Hepatocyte (in vitro differentiated cells): ENCODE results near the gene MYO18B. TPM values are rescaled to one million over a fixed set of nuclear protein-coding genes. Genes with fewer than 3 reads are reported as not detected.

Experiments
- DNase-seq: peaks from one replicate; pipeline ENCODE4 v3.0.0-alpha.2; 2016; ENCODE audit warnings: low spot score
- H2AFZ ChIP-seq: fragments of 200-600 bp; sonication (generic); 2 replicates; pipeline ENCODE4 v1.6.0; 2016; ENCODE audit warnings: antibody characterized with exemption, mild to moderate bottlenecking
- H3K27ac ChIP-seq: fragments of 200-600 bp; sonication (generic); 2 replicates; pipeline ENCODE4 v1.5.1; 2016; ENCODE audit warnings: mild to moderate bottlenecking
- H3K27me3 ChIP-seq: fragments of 200-600 bp; sonication (generic); 2 replicates; pipeline ENCODE4 v1.6.1; 2016
- H3K36me3 ChIP-seq: fragments of 200-600 bp; sonication (generic); replicated peaks from 2 replicates; pipeline ENCODE4 v1.5.1; 2016; ENCODE audit warnings: low read depth; ENCODE audit not compliant: insufficient read depth
- H3K4me1 ChIP-seq: fragments of 200-600 bp; sonication (generic); 2 replicates; pipeline ENCODE4 v1.5.1; 2016; ENCODE audit warnings: mild to moderate bottlenecking, moderate library complexity; ENCODE audit not compliant: insufficient read depth
- H3K4me2 ChIP-seq: fragments of 200-600 bp; sonication (generic); 2 replicates; pipeline ENCODE4 v1.6.0; 2016
- H3K4me3 ChIP-seq: fragments of 200-600 bp; sonication (generic); 2 replicates; pipeline ENCODE4 v1.5.1; 2016; ENCODE audit warnings: mild to moderate bottlenecking
- H3K79me2 ChIP-seq: fragments of 200-600 bp; sonication (generic); 2 replicates; pipeline ENCODE4 v1.6.0; 2017; ENCODE audit warnings: mild to moderate bottlenecking
- H3K9me2 ChIP-seq: fragments of 200-600 bp; sonication (generic); replicated peaks from 2 replicates; pipeline ENCODE4 v1.6.0; 2017; ENCODE audit warnings: mild to moderate bottlenecking; ENCODE audit not compliant: insufficient read depth
- H3K9me3 ChIP-seq: fragments of 200-600 bp; sonication (generic); 2 replicates; pipeline ENCODE4 v1.5.1; 2016; ENCODE audit warnings: low read depth, mild to moderate bottlenecking
- H4K20me1 ChIP-seq: fragments of 200-600 bp; sonication (generic); 2 replicates; pipeline ENCODE4 v1.6.0; 2016; ENCODE audit warnings: mild to moderate bottlenecking; ENCODE audit not compliant: insufficient read depth, poor library complexity, severe bottlenecking
- CTCF ChIP-seq: fragments of 200-600 bp; sonication (generic); IDR thresholded peaks from 2 replicates; pipeline ENCODE4 v1.5.1; 2016; ENCODE audit warnings: antibody characterized with exemption, mild to moderate bottlenecking; ENCODE audit not compliant: poor library complexity
- EZH2 ChIP-seq: fragments of 200-600 bp; sonication (generic); IDR thresholded peaks from 2 replicates; pipeline ENCODE4 v1.6.1; 2016; ENCODE audit warnings: antibody characterized with exemption, mild to moderate bottlenecking, borderline replicate concordance
- EZH2phosphoT487 ChIP-seq: fragments of 200-600 bp; sonication (generic); IDR thresholded peaks from one replicate; pipeline ENCODE4 v1.6.1; 2018; ENCODE audit warnings: antibody characterized with exemption, mild to moderate bottlenecking, low read depth, moderate library complexity; ENCODE audit not compliant: unreplicated experiment, severe bottlenecking
- WGBS: methylation state at CpG from one replicate; pipeline ENCODE4 v1.1.6; 2016; ENCODE audit warnings: low lambda C conversion rate; ENCODE audit errors: missing lambda C conversion rate; 5-methylcytosine and 5-hydroxymethylcytosine counted together
- polyA plus RNA-seq: library from polyadenylated mRNA; unstranded; fragments of >200 nt; fragmentation: Nextera tagmentation; extraction: Ambion mirVana; gene quantifications from 2 replicates; pipeline ENCODE4 v1.2.1, GENCODE V29; 2016
- total RNA-seq: library from RNA; depleted of rRNA; stranded (reverse); fragments of >200 nt; gene quantifications from 2 replicates; pipeline ENCODE4 v1.2.3, GENCODE V29; 2014

The MYO18B gene
- total RNA-seq, result 0.04 and 0.23 TPM in 2 replicates
- not detected in 2 replicates for polyA plus RNA-seq

GRCh38 chr22:25741692-25742626, at the start of gene MYO18B:
Gene MYO18B, plus strand, starts transcription at chr22:25742188. Its CDS starts 18,905 bp downstream, at chr22:25761093.
- Histone ChIP-seq H3K9me3 (no peaks in the 10 kb centered on the region), H3K4me3 (no peak within 1 kb of the TSS), H4K20me1 (no peaks in the 10 kb centered on the region), H3K79me2 (no peaks in the 10 kb centered on the region), H3K27ac (no peak within 1 kb of the TSS), H2AFZ (no peak within 1 kb of the TSS), H3K36me3 (no peaks in the 10 kb centered on the region), H3K27me3 (no peaks in the 10 kb centered on the region), H3K9me2 (no peaks in the 10 kb centered on the region), H3K4me2 (no peak within 1 kb of the TSS), H3K4me1 (no peaks in the 10 kb centered on the region)
- no peak for DNase-seq
- WGBS, result 83% methylated on average over 27 of the region's 36 CpGs
- no peak for TF ChIP-seq EZH2phosphoT487
- TF ChIP-seq CTCF, result no peak
- no peak for TF ChIP-seq EZH2

GRCh38 chr22:25692397-25693267, 49.4 kb upstream of the MYO18B start:
- WGBS, result 83% methylated on average over 15 of the region's 15 CpGs
- TF ChIP-seq CTCF (no peak), EZH2phosphoT487 (no peak), EZH2 (no peak)
- Histone ChIP-seq H3K4me1 (no peaks in the 10 kb centered on the region), H3K4me3 (no peak overlapping the region), H3K36me3 (no peaks in the 10 kb centered on the region), H3K9me3 (no peaks in the 10 kb centered on the region), H4K20me1 (no peaks in the 10 kb centered on the region), H3K27ac (no peak overlapping the region), H3K9me2 (no peaks in the 10 kb centered on the region), H3K27me3 (no peaks in the 10 kb centered on the region), H3K4me2 (no peak overlapping the region), H3K79me2 (no peaks in the 10 kb centered on the region), H2AFZ (no peak overlapping the region)
- no peak for DNase-seq

- TF ChIP-seq EZH2phosphoT487 (no peak), CTCF (no peak), EZH2 (no peak)
- Histone ChIP-seq H4K20me1 (no peaks in the 10 kb centered on the region), H3K27ac (no peak overlapping the region), H3K27me3 (no peaks in the 10 kb centered on the region), H3K4me1 (no peaks in the 10 kb centered on the region), H3K4me3 (no peak overlapping the region), H2AFZ (no peak overlapping the region), H3K4me2 (no peak overlapping the region), H3K79me2 (no peaks in the 10 kb centered on the region), H3K9me2 (no peaks in the 10 kb centered on the region), H3K36me3 (no peaks in the 10 kb centered on the region), H3K9me3 (no peaks in the 10 kb centered on the region)
- WGBS, result 74% methylated on average over 4 of the region's 4 CpGs
- no peak for DNase-seq
These were observed 48.8 kb upstream of the MYO18B start for GRCh38 chr22:25693268-25693565.
